Stimulated activated effector memory CD8-positive, alpha-beta T cell treated with anti-CD3 and anti-CD28 coated beads, Interleukin-12 subunit alpha, Interleukin-12 subunit beta, amount 100 ng/mL, for 72 hours (primary cell): ENCODE data around the gene SLC13A4.

Source experiments
- ATAC-seq: fragments of 150-1000 bp; cut with Tn5 transposase; 2 replicates; pipeline ENCODE4 v1.10.0; 2021
- DNase-seq, 2 donors: peaks; one replicate each; pipeline ENCODE4 v3.0.0; 2021 to 2022; ENCODE audit warnings: low spot score in 2 of 2
- H3K27ac Mint-ChIP-seq: one replicate; pipeline ENCODE4 v1.8.0; 2022; ENCODE audit warnings: mild to moderate bottlenecking, mixed read lengths
- H3K36me3 Mint-ChIP-seq: one replicate; pipeline ENCODE4 v1.8.0; 2022; ENCODE audit warnings: mild to moderate bottlenecking, mixed read lengths
- H3K4me1 Mint-ChIP-seq: one replicate; pipeline ENCODE4 v1.8.0; 2022; ENCODE audit warnings: mixed read lengths
- H3K4me3 Mint-ChIP-seq: one replicate; pipeline ENCODE4 v1.8.0; 2022; ENCODE audit warnings: mild to moderate bottlenecking, mixed read lengths
- H3K9me3 Mint-ChIP-seq: one replicate; pipeline ENCODE4 v1.8.0; 2022; ENCODE audit warnings: mixed read lengths

Gene SLC13A4

GRCh38 chr7:135715673-135716072 lies 12.3 kb downstream of the SLC13A4 start:
- no peaks in the 10 kb centered on the region for H3K36me3 Mint-ChIP-seq

GRCh38 chr7:135715055-135715522 lies 12.9 kb downstream of the SLC13A4 start:
- Mint-ChIP-seq H3K9me3 (no peaks in the 10 kb centered on the region), H3K27ac (no peak overlapping the region), H3K4me1 (no peaks in the 10 kb centered on the region), H3K4me3 (no peak overlapping the region), H3K36me3 (no peaks in the 10 kb centered on the region)
- ATAC-seq (no peak), DNase-seq (no peak)

More at GRCh38 chr7:135715673-135716072, 12.3 kb downstream of the SLC13A4 start:
- no peaks in the 10 kb centered on the region for H3K9me3 Mint-ChIP-seq
- H3K4me1 Mint-ChIP-seq, result no peaks in the 10 kb centered on the region
- no peak overlapping the region for H3K27ac Mint-ChIP-seq
- no peak overlapping the region for H3K4me3 Mint-ChIP-seq
- ATAC-seq (no peak), DNase-seq (no peak)

GRCh38 chr7:135714534-135715009 lies 13.4 kb downstream of the SLC13A4 start:
- Mint-ChIP-seq H3K4me3 (no peak overlapping the region), H3K36me3 (no peaks in the 10 kb centered on the region), H3K27ac (no peak overlapping the region), H3K9me3 (no peaks in the 10 kb centered on the region), H3K4me1 (no peaks in the 10 kb centered on the region)
- ATAC-seq (no peak), DNase-seq (no peak)

GRCh38 chr7:135713836-135714470 lies 14.0 kb downstream of the SLC13A4 start:
- ATAC-seq (peak; percentile 7), DNase-seq (no peak)
- H3K36me3 Mint-ChIP-seq, result no peaks in the 10 kb centered on the region
- no peak overlapping the region for H3K27ac Mint-ChIP-seq
- H3K4me3 Mint-ChIP-seq, result no peak overlapping the region
- H3K9me3 Mint-ChIP-seq, result no peaks in the 10 kb centered on the region
- H3K4me1 Mint-ChIP-seq, result no peaks in the 10 kb centered on the region

GRCh38 chr7:135712796-135713195 lies 15.2 kb downstream of the SLC13A4 start:
- no peaks in the 10 kb centered on the region for H3K4me1 Mint-ChIP-seq
- H3K27ac Mint-ChIP-seq, result no peak overlapping the region
- no peak overlapping the region for H3K4me3 Mint-ChIP-seq
- no peaks in the 10 kb centered on the region for H3K9me3 Mint-ChIP-seq
- DNase-seq (no peak), ATAC-seq (no peak)
- no peaks in the 10 kb centered on the region for H3K36me3 Mint-ChIP-seq

- ATAC-seq (no peak), DNase-seq (no peak)
- Mint-ChIP-seq H3K4me3 (no peak overlapping the region), H3K4me1 (no peaks in the 10 kb centered on the region), H3K36me3 (no peaks in the 10 kb centered on the region), H3K9me3 (no peaks in the 10 kb centered on the region), H3K27ac (no peak overlapping the region)
Observed at GRCh38 chr7:135712182-135712782, 15.7 kb downstream of the SLC13A4 start.

GRCh38 chr7:135711139-135711469 lies 16.9 kb downstream of the SLC13A4 start:
- DNase-seq (no peak), ATAC-seq (no peak)
- no peak overlapping the region for H3K4me3 Mint-ChIP-seq
- no peaks in the 10 kb centered on the region for H3K36me3 Mint-ChIP-seq
- no peaks in the 10 kb centered on the region for H3K4me1 Mint-ChIP-seq
- H3K9me3 Mint-ChIP-seq, result no peaks in the 10 kb centered on the region
- H3K27ac Mint-ChIP-seq, result no peak overlapping the region

GRCh38 chr7:135710417-135711138 lies 17.4 kb downstream of the SLC13A4 start:
- H3K36me3 Mint-ChIP-seq, result no peaks in the 10 kb centered on the region
- no peaks in the 10 kb centered on the region for H3K9me3 Mint-ChIP-seq
- no peak for ATAC-seq
- no peak overlapping the region for H3K4me3 Mint-ChIP-seq
- no peak overlapping the region for H3K27ac Mint-ChIP-seq
- H3K4me1 Mint-ChIP-seq, result no peaks in the 10 kb centered on the region
- peak in 1 of 2 donors; percentile 53 for DNase-seq

GRCh38 chr7:135709508-135709907 lies 18.5 kb downstream of the SLC13A4 start:
- ATAC-seq (no peak), DNase-seq (no peak)
- Mint-ChIP-seq H3K4me3 (no peak overlapping the region), H3K4me1 (no peaks in the 10 kb centered on the region), H3K27ac (no peak overlapping the region), H3K36me3 (no peaks in the 10 kb centered on the region), H3K9me3 (no peaks in the 10 kb centered on the region)

- H3K4me1 Mint-ChIP-seq, result no peaks in the 10 kb centered on the region
- H3K4me3 Mint-ChIP-seq, result no peak overlapping the region
- H3K27ac Mint-ChIP-seq, result no peak overlapping the region
- H3K36me3 Mint-ChIP-seq, result no peaks in the 10 kb centered on the region
- DNase-seq (no peak), ATAC-seq (no peak)
- no peaks in the 10 kb centered on the region for H3K9me3 Mint-ChIP-seq
Observed at GRCh38 chr7:135708041-135708440, 19.9 kb downstream of the SLC13A4 start.

GRCh38 chr7:135707570-135707966 lies 20.4 kb downstream of the SLC13A4 start:
- no peaks in the 10 kb centered on the region for H3K9me3 Mint-ChIP-seq
- ATAC-seq (no peak), DNase-seq (no peak)
- no peaks in the 10 kb centered on the region for H3K4me1 Mint-ChIP-seq
- H3K36me3 Mint-ChIP-seq, result no peaks in the 10 kb centered on the region
- no peak overlapping the region for H3K27ac Mint-ChIP-seq
- no peak overlapping the region for H3K4me3 Mint-ChIP-seq

GRCh38 chr7:135706858-135707569 lies 21.0 kb downstream of the SLC13A4 start:
- ATAC-seq (no peak), DNase-seq (no peak)
- H3K27ac Mint-ChIP-seq, result no peak overlapping the region
- no peaks in the 10 kb centered on the region for H3K4me1 Mint-ChIP-seq
- H3K4me3 Mint-ChIP-seq, result no peak overlapping the region
- no peaks in the 10 kb centered on the region for H3K9me3 Mint-ChIP-seq
- no peaks in the 10 kb centered on the region for H3K36me3 Mint-ChIP-seq

GRCh38 chr7:135706038-135706742 lies 21.8 kb downstream of the SLC13A4 start:
- Mint-ChIP-seq H3K4me1 (no peaks in the 10 kb centered on the region), H3K36me3 (no peaks in the 10 kb centered on the region), H3K4me3 (no peak overlapping the region), H3K27ac (no peak overlapping the region), H3K9me3 (no peaks in the 10 kb centered on the region)
- ATAC-seq, result peak; percentile 30
- no peak for DNase-seq

- no peak for ATAC-seq
- DNase-seq, result no peak
- Mint-ChIP-seq H3K36me3 (no peaks in the 10 kb centered on the region), H3K4me1 (no peaks in the 10 kb centered on the region), H3K9me3 (no peaks in the 10 kb centered on the region), H3K27ac (no peak overlapping the region), H3K4me3 (no peak overlapping the region)
Observed at GRCh38 chr7:135704698-135705097, 23.3 kb downstream of the SLC13A4 start.

GRCh38 chr7:135704074-135704473 lies 23.9 kb downstream of the SLC13A4 start:
- DNase-seq (no peak), ATAC-seq (no peak)
- Mint-ChIP-seq H3K4me1 (no peaks in the 10 kb centered on the region), H3K27ac (no peak overlapping the region), H3K9me3 (no peaks in the 10 kb centered on the region), H3K36me3 (no peaks in the 10 kb centered on the region), H3K4me3 (no peak overlapping the region)
